ENCODE data around the gene IL4R.

The IL4R gene

DNA sequence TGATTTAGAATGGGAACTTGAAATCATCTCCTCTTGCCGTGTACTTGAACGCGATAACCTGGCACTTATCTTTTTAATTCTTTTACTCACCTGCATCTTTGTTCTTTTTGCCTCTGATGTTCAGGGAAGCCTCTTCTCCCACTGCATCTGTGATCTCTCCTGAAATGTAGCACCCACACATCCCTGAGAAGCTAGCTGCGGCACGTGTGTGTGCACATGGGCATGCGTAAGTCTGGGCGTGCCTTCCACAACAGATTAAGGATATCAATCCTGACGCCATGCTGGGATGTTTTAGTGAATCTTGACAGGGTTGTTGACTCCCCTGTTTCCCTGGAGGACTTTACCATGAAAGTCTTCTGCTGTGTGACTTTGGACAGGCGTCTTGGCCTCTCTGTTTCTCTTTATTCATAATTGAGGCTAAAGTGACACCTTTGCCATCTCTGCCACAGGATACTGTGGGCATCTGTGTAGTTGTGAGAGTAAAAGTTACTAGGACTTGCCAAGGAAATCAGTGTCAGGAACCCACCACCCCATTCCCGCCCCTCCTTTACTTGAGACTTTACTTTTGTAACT is 20.5 kb downstream of the IL4R start:
- H3K4me3 Mint-ChIP-seq, result no peak overlapping the region
- peaks cover 40% of the 10 kb centered on the region for H3K4me1 Mint-ChIP-seq (ENCODE audit: low read depth)
- peaks cover 99% of the 10 kb centered on the region for H3K36me3 Mint-ChIP-seq (ENCODE audit: low read depth)
- H3K27me3 Mint-ChIP-seq, result no peaks in the 10 kb centered on the region
- no peaks in the 10 kb centered on the region for H3K9me3 Mint-ChIP-seq
- H3K27ac Mint-ChIP-seq, result no peak overlapping the region
- intact Hi-C loops (cut with micrococcal nuclease), result no loop called here

DNA sequence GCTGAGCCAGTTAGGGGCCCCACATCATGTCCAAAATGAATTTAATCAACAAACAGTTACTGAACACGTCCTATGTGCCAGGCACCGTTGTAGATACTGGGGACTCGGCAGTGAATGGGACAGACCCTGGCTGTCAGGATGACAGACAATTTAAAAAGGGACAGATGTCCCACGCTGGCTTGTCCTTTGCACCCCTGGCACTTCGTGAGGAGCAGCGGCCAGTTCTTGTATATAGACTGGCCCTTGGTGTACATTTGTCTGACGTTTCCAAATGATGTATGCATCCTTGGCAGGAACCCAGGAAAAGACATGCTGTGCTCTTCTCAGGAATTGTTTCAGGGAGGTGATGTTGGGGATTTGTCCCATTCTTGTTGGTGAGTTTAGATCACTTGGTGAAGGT is 21.1 kb downstream of the IL4R start:
- H3K36me3 Mint-ChIP-seq (ENCODE audit: low read depth), result peaks cover 99% of the 10 kb centered on the region
- H3K9me3 Mint-ChIP-seq, result no peaks in the 10 kb centered on the region

DNA sequence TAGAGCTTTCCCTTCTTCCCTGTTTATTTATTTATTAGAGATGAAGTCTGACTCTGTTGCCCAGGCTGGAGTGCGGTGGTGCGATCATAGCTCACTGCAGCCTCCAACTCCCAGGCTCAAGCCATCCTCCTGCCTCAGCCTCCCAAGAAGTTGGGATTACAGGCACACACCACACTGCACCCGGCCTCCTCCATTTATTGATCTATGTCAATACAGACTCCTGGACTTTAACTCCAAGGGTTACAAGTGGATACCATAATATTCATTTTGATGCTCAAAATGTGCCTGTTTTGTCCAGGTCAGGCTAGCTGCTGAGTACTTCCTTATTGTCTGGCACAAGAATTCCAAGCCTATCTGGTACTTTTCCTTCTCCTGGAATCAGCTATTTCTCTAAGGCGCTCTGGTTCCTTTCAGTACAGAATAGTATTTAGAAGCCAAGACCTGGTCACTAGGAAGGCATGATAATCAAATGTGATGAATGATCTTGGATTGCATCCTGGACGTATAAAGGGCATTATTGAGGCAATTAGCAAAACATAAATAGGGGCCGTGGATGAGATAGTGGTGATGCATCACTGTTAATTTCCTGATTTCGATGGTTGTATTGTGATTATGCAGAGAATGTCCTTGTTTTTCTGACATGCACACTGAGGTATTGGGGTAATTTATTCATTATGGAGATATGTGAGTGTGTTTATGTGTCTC is 21.7 kb downstream of the IL4R start:
- Mint-ChIP-seq H3K27ac (no peak overlapping the region), H3K36me3 (ENCODE audit: low read depth) (peaks cover 99% of the 10 kb centered on the region), H3K27me3 (no peaks in the 10 kb centered on the region), H3K9me3 (no peaks in the 10 kb centered on the region), H3K4me3 (no peak overlapping the region), H3K4me1 (ENCODE audit: low read depth) (peaks cover 43% of the 10 kb centered on the region)
- intact Hi-C loops (cut with micrococcal nuclease), result no loop called here

More for the DNA sequence above, 21.1 kb downstream of the IL4R start:
- Mint-ChIP-seq H3K4me1 (ENCODE audit: low read depth) (peaks cover 40% of the 10 kb centered on the region), H3K27ac (no peak overlapping the region), H3K4me3 (no peak overlapping the region), H3K27me3 (no peaks in the 10 kb centered on the region)
- intact Hi-C loops (cut with micrococcal nuclease), result no loop called here

DNA sequence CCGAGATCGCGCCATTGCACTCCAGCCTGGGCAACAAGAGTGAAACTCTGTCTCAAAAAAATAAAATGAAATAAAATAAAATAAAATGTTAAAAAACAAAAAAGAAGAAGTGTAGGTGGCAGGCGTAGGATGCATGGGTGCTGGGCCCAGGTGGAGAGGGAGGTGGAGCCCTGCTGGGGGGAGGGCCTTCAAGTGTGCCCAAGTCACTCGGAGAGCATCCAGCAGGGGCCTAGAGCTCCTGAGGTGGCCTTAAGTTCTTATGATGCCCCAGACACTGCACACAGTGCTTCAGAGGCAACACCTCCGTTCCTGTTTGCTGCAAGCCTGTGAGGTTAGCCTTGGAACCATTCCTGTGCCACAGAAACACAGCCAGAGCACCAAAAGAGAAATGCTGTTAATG is 23.2 kb downstream of the IL4R start:
- Mint-ChIP-seq H3K4me3 (no peak overlapping the region), H3K36me3 (ENCODE audit: low read depth) (peaks cover 100% of the 10 kb centered on the region), H3K27me3 (no peaks in the 10 kb centered on the region), H3K27ac (peak overlapping the region; percentile 57), H3K9me3 (no peaks in the 10 kb centered on the region), H3K4me1 (ENCODE audit: low read depth) (peaks cover 57% of the 10 kb centered on the region)
- intact Hi-C loops (cut with micrococcal nuclease), result no loop called here

DNA sequence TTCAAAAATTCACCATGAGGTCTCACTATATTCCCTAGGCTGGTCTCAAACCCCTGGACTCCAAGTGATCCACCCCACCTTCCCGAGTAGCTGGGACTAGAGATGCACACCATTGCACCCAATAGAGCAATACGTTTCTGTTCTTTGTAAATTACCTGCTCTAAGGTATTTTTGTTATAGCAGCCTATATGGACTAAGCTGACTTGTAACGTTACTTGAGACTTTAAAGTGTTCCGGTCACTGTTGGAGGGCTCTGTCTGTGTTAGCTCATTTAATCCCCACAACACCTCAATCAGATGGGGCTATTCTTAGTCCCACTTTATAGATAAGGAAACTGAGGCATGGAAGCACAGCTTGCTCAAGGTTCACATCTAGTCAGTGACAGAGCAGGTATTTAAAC is 25.4 kb downstream of the IL4R start:
- peaks cover 55% of the 10 kb centered on the region for H3K4me1 Mint-ChIP-seq (ENCODE audit: low read depth)
- no peak overlapping the region for H3K4me3 Mint-ChIP-seq
- peaks cover 100% of the 10 kb centered on the region for H3K36me3 Mint-ChIP-seq (ENCODE audit: low read depth)
- no peak overlapping the region for H3K27ac Mint-ChIP-seq
- no peaks in the 10 kb centered on the region for H3K27me3 Mint-ChIP-seq
- intact Hi-C loops (cut with micrococcal nuclease), result no loop called here
- H3K9me3 Mint-ChIP-seq, result no peaks in the 10 kb centered on the region

DNA sequence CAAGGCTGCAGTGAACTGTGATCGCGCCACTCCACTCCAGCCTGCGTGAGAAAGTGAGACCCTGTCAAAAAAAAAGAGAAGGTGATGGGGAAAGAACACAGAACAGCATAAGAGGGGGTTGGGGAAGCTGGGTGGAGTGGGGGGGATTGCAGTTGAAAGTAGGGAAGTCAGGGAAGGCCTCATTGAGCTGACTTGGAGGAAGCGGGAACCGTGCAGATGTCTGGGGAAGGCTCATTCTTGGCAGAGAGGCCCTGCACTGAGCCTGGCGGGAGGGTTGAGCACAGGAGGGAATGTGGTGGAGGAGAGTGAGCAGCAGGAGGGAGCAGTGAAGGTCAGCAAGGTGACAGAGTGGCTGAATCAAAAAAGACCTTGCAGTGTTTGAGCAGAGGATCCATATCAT is 26.9 kb downstream of the IL4R start:
- Mint-ChIP-seq H3K36me3 (ENCODE audit: low read depth) (peaks cover 100% of the 10 kb centered on the region), H3K4me3 (peak overlapping the region; percentile 23), H3K27ac (peak overlapping the region; percentile 76), H3K9me3 (no peaks in the 10 kb centered on the region), H3K4me1 (ENCODE audit: low read depth) (peaks cover 63% of the 10 kb centered on the region), H3K27me3 (no peaks in the 10 kb centered on the region)
- intact Hi-C loops (cut with micrococcal nuclease), result no loop called here

DNA sequence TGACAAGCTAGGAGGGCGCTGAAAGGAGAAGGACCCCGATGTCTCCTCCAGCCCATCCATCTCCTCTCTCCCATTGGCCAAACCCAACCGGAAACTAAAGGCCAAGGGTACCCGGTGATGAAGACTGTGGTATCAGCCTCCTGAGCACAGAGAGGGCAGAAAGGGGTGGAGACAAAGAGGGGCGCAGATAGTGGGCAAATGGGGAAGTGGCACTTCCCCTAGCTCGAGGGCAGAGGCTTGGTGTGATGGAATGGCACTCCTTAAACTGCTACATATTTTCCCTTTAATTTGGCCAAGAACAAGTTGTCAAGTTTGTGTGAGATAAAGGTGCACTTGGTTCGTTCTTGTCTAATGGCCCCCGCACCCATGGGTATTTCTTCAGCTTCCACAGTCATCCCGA is 27.8 kb downstream of the IL4R start:
- H3K9me3 Mint-ChIP-seq, result no peaks in the 10 kb centered on the region
- peak overlapping the region; percentile 5 for H3K4me3 Mint-ChIP-seq
- H3K27me3 Mint-ChIP-seq, result no peaks in the 10 kb centered on the region
- H3K36me3 Mint-ChIP-seq (ENCODE audit: low read depth), result peaks cover 100% of the 10 kb centered on the region
- intact Hi-C loops (cut with micrococcal nuclease), result no loop called here
- peak overlapping the region; percentile 76 for H3K27ac Mint-ChIP-seq
- H3K4me1 Mint-ChIP-seq (ENCODE audit: low read depth), result peaks cover 62% of the 10 kb centered on the region

DNA sequence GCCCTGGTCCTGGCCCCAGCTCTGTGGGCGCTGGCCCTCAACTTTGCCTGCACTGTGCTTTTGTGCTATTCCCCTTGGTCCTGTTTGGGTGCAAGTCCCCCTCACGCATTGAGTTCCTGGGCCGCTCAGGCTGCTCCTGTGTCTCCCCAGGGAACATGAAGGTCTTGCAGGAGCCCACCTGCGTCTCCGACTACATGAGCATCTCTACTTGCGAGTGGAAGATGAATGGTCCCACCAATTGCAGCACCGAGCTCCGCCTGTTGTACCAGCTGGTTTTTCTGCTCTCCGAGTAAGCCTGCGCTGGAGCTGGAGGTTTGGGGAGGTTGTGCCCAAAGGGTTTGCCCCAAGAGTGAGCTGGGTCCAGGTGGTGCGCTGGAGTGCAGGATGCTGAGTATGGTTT is 28.2 kb downstream of the IL4R start:
- peak overlapping the region; percentile 76 for H3K27ac Mint-ChIP-seq
- H3K4me3 Mint-ChIP-seq, result peak overlapping the region; percentile 5
- no peaks in the 10 kb centered on the region for H3K27me3 Mint-ChIP-seq
- H3K36me3 Mint-ChIP-seq (ENCODE audit: low read depth), result peaks cover 100% of the 10 kb centered on the region
- intact Hi-C loops (cut with micrococcal nuclease), result no loop called here
- H3K9me3 Mint-ChIP-seq, result no peaks in the 10 kb centered on the region
- H3K4me1 Mint-ChIP-seq (ENCODE audit: low read depth), result peaks cover 63% of the 10 kb centered on the region

DNA sequence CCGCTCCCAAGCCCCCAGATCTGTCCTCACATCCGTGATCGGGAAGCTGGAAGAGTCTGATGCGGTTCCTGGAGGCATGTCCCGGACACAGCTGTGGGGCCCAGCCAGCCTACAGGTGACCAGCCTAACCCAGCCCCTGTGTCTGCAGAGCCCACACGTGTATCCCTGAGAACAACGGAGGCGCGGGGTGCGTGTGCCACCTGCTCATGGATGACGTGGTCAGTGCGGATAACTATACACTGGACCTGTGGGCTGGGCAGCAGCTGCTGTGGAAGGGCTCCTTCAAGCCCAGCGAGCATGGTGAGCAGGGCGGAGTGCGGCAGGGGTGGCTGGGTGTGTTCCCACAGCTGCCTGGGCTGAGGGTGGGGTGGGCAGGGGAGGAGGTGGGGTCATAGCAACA is 30.9 kb downstream of the IL4R start:
- peaks cover 77% of the 10 kb centered on the region for H3K4me1 Mint-ChIP-seq (ENCODE audit: low read depth)
- H3K27ac Mint-ChIP-seq, result peak overlapping the region; percentile 90
- H3K4me3 Mint-ChIP-seq, result no peak overlapping the region
- peaks cover 100% of the 10 kb centered on the region for H3K36me3 Mint-ChIP-seq (ENCODE audit: low read depth)
- intact Hi-C loops (cut with micrococcal nuclease), result loop anchor here (5.0 kb wide), 1 partner anchor 32 kb away; the partner anchor contains the start of gene IL4R
- no peaks in the 10 kb centered on the region for H3K9me3 Mint-ChIP-seq
- H3K27me3 Mint-ChIP-seq, result no peaks in the 10 kb centered on the region

DNA sequence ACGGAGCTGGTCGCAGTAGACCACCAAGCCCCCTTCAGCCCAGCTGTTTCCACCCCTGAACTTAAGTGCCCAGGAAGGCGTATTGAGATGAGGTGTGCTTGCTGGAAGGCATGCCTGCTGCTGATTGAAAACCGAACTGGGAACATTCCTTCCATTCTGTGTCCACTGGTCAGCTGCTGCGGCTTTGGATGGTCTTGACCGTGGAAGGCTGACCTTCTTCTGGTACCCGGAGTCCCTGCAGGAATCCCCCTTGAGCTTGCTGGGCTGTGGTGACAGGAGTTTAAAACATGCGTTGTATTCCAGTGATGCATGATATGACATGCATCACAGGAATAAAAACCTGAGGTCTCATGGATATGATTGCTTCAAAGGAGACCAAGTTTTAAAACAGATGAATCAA is 31.4 kb downstream of the IL4R start:
- H3K27ac Mint-ChIP-seq, result peak overlapping the region; percentile 90
- H3K36me3 Mint-ChIP-seq (ENCODE audit: low read depth), result peaks cover 100% of the 10 kb centered on the region
- H3K27me3 Mint-ChIP-seq, result no peaks in the 10 kb centered on the region
- intact Hi-C loops (cut with micrococcal nuclease), result loop anchor here (5.0 kb wide), 1 partner anchor 33 kb away; the partner anchor contains the start of gene IL4R
- H3K4me3 Mint-ChIP-seq, result no peak overlapping the region
- H3K9me3 Mint-ChIP-seq, result no peaks in the 10 kb centered on the region
- H3K4me1 Mint-ChIP-seq (ENCODE audit: low read depth), result peaks cover 72% of the 10 kb centered on the region

DNA sequence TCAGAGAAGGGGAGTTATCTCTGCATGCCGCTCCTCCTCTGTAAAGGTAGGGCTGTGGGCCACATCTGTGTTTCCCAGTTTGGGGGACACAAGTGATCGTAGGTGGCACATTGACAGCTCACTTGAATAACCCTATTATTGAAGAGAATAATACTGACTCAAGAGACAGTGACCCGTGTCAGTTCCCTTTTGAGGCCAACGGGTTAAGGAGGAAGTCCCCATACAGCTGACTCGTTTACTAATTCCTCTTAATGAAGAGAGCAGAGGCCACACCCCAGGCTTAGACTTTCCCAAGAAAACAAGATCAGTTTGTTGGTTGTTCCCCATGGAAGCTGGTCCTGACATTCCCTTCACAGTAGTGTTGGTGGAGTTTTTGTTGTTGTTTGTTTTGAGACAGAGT is 33.0 kb downstream of the IL4R start:
- peaks cover 100% of the 10 kb centered on the region for H3K36me3 Mint-ChIP-seq (ENCODE audit: low read depth)
- no peaks in the 10 kb centered on the region for H3K27me3 Mint-ChIP-seq
- peak overlapping the region; percentile 59 for H3K4me3 Mint-ChIP-seq
- intact Hi-C loops (cut with micrococcal nuclease), result loop anchor here (5.0 kb wide), 1 partner anchor 35 kb away; the partner anchor contains the start of gene IL4R
- peak overlapping the region; percentile 90 for H3K27ac Mint-ChIP-seq
- H3K9me3 Mint-ChIP-seq, result no peaks in the 10 kb centered on the region
- H3K4me1 Mint-ChIP-seq (ENCODE audit: low read depth), result peaks cover 56% of the 10 kb centered on the region

DNA sequence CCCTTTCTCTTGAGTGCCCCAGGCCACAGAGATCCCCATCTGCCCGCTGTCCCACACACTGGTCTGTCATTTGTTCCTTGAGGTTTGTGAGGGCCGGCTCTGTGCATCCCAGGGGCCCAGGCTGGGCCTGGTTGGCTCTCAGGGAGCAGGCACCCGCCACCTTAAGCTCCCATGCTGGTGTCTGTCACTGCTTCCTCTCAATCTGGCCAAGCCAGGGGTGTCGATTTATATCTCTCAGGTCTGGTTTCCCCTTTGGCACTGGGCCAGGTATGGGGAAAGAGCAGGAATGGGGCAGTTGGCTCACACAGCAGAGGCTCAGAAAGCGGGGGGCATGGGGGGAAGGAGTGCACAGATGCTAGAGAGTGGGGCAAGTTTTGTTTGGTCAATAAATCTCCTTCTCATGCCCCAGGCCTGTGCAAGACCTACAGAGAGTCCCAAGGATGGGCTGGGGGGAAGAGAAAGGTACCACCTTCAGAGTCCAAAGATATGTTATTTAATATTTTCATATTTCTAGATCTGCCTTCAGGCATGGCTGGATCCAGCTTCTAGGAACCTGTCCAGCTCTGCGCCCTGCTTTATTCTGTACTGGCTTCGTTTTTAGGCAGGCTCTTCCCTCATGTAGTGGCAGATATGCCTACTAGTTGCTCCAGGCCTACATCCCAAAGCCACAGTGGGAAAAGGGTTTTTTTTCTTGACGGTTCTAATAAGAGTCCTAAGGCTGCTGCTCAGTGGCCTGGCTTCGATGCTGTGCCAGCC is 34.3 kb downstream of the IL4R start:
- Mint-ChIP-seq H3K36me3 (ENCODE audit: low read depth) (peaks cover 100% of the 10 kb centered on the region), H3K27ac (peak overlapping the region; percentile 90), H3K27me3 (no peaks in the 10 kb centered on the region), H3K4me3 (peak overlapping the region; percentile 25), H3K9me3 (no peaks in the 10 kb centered on the region), H3K4me1 (ENCODE audit: low read depth) (peaks cover 50% of the 10 kb centered on the region)
- intact Hi-C loops (cut with micrococcal nuclease), result loop anchor here (5.0 kb wide), 1 partner anchor 36 kb away; the partner anchor contains the start of gene IL4R

DNA sequence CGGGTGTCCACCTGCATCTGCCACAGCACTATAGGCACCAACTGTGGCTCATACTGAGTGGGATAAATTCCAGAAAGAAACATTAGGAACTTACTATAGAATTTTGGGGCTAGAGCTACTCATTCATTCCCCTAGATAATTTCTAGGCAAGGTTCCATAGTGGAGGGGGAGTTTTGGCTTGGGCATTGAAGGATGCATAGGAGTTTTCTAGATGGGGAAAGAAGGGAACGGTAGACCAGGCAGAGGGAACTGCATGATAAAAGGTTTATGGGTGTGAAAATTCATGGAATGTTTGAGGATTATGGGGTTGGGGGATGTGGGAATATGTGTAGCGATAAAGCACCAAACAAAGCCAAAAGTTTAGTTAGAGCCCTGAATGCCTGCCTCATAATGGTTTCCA is 35.5 kb downstream of the IL4R start:
- peak overlapping the region; percentile 90 for H3K27ac Mint-ChIP-seq

DNA sequence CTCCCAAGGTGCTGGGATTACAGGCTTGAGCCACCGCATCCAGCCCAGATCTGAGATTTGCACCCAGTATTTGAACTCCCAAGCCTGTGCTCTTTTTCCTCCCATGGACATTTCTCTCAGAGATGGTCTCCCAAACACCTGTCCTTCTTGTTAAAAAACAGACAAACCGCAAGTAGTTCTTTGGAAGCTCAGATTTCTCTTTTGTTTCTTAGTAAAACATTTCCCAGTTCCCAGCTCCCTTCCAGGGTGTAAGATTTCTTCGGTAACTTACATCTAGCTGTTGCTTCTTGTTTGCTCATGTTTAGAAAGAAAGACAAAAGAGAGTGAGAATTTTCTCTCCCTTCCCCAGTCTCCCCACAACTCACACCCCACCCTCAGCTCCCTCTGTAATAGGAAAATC is 36.2 kb downstream of the IL4R start:
- peaks cover 100% of the 10 kb centered on the region for H3K36me3 Mint-ChIP-seq (ENCODE audit: low read depth)

More for the DNA sequence above, 35.5 kb downstream of the IL4R start:
- Mint-ChIP-seq H3K4me1 (ENCODE audit: low read depth) (peaks cover 49% of the 10 kb centered on the region), H3K4me3 (no peak overlapping the region), H3K27me3 (no peaks in the 10 kb centered on the region), H3K36me3 (ENCODE audit: low read depth) (peaks cover 100% of the 10 kb centered on the region), H3K9me3 (no peaks in the 10 kb centered on the region)
- intact Hi-C loops (cut with micrococcal nuclease), result loop anchor here (5.0 kb wide), 1 partner anchor 37 kb away; the partner anchor contains the start of gene IL4R

More for the DNA sequence above, 36.2 kb downstream of the IL4R start:
- no peaks in the 10 kb centered on the region for H3K9me3 Mint-ChIP-seq
- H3K4me1 Mint-ChIP-seq (ENCODE audit: low read depth), result peaks cover 45% of the 10 kb centered on the region
- intact Hi-C loops (cut with micrococcal nuclease), result loop anchor here (5.0 kb wide), 1 partner anchor 113 kb away; no protein-coding TSS in a partner anchor
- H3K4me3 Mint-ChIP-seq, result no peak overlapping the region
- no peaks in the 10 kb centered on the region for H3K27me3 Mint-ChIP-seq
- H3K27ac Mint-ChIP-seq, result peak overlapping the region; percentile 39

All from dendritic cell treated with granulocyte-macrophage colony-stimulating factor and Interleukin-4, amounts not matched to agents 40 ng/mL and 50 ng/mL, for 4 days (primary cell).